NCI-H526 (cell line): ENCODE results near the gene MPP4.

Experiments used
- DNase-seq, 2 experiments: peaks; one replicate each; lab custom pipeline; 2025; lab: John Stamatoyannopoulos, UW

Gene MPP4, protein sequence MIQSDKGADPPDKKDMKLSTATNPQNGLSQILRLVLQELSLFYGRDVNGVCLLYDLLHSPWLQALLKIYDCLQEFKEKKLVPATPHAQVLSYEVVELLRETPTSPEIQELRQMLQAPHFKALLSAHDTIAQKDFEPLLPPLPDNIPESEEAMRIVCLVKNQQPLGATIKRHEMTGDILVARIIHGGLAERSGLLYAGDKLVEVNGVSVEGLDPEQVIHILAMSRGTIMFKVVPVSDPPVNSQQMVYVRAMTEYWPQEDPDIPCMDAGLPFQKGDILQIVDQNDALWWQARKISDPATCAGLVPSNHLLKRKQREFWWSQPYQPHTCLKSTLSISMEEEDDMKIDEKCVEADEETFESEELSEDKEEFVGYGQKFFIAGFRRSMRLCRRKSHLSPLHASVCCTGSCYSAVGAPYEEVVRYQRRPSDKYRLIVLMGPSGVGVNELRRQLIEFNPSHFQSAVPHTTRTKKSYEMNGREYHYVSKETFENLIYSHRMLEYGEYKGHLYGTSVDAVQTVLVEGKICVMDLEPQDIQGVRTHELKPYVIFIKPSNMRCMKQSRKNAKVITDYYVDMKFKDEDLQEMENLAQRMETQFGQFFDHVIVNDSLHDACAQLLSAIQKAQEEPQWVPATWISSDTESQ

GRCh38 chr2:201698588-201699226 is at the start of gene MPP4:
TSS of gene MPP4 (minus strand) at chr2:201698644. CDS start at chr2:201693954, 4,690 bp downstream.
- no peak for DNase-seq

DNA sequence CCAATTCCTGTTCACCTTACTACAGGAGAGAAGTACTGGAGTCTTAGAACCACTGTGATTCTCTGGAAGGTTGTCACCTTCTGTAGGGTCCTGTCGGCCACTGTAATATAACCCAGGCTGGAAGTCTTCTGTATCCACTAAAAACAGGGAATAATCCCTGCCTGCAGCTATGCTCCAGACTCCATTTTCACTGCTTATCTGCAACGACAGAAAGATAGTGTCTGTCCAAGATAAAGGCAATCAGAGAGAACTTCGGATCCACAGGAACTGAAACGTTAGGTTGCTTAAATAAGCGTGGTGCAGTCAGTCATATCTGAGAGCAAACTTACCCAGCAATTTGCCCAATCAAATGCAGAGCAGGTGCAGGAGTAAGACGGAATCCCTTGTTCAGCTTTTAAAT is 48.1 kb upstream of the MPP4 start:
- DNase-seq: no peak

GRCh38 chr2:201735486-201735885 is 37.0 kb upstream of the MPP4 start:
- DNase-seq: no peak

GRCh38 chr2:201734111-201734510 is 35.7 kb upstream of the MPP4 start:
- no peak for DNase-seq

GRCh38 chr2:201733544-201733943 is 35.1 kb upstream of the MPP4 start:
- no peak for DNase-seq

- DNase-seq: peak; percentile 73 to 81
Measured at GRCh38 chr2:201730651-201731285, 32.3 kb upstream of the MPP4 start.

DNA sequence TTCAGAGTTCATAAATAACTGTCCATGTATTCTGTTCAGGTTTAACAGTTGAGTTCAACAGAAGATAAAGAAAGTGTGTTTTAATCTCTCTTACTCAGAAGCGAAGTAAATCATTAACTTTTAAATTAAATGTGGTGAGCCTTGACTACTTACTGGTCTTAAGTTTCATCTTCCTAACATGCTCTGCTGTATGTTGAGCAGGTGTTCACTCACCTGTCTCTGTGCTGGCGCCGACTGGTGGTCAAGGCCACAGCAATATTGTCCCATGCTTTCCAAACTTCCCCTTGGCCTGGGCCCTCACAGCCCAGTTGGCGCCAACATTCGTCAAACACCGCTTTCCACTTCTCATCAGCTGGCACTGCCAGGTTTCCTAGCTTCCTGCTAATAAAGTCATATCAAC is 17.0 kb upstream of the MPP4 start:
- DNase-seq: peak; percentile 67 to 79

DNA sequence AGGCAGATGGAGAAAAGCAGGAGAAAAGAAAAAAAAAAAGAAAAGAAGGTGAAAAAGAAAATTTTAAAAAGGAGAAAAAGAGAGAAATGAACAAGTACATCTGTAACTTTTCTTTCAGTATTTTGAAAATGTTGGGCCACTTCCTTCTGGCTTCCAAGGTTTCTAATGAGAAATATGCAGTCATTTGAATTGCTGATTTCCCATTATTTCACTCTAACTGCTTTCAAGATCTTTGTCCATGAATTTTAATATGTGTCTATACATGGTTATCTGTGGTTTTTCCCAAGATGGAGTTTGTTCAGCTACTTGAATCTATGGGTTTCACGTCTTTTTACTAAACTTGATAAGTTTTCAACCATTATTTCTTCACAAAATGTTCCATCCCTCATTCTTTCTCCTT is 14.3 kb upstream of the MPP4 start:
- no peak for DNase-seq

DNA sequence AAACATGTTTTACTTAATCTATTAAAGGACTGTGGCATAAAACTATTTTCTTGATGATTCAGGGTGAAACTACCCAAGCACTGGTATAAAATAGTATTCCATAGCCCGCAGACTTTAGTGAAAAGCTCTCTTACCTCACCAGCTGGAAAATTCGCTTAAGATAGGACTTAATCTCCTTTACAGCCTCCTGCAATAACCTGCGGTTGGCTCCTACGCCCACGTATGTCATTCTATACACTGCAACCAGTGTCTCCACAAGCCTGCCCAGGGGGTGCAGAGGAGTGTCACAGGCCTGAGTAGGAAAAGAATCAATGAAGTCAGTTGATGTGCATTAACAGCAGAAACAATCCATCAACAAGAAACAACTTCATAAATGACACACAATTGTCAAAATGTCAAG is 11.3 kb upstream of the MPP4 start:
- DNase-seq: no peak

- DNase-seq: no peak
Measured at GRCh38 chr2:201709049-201709448, 10.6 kb upstream of the MPP4 start.

DNA sequence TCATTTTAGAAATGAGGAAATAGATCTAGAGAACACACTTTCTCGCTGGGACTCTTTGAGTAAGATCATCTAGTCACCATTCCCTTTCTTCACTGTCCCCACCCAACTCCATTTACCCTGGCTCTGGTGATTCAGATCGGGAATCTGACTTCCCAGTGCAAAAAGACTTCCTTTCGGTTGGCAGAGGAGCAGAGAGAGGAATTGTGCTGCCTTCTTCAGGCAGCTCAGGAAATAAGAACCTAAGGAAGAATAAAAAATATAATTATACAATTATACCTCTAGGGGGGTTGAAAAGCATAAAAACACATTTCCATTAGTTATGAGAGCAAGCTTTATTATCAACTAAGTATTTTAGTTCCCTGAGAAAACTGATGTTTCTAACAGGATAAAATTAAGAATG is 9.3 kb upstream of the MPP4 start:
- no peak for DNase-seq

DNA sequence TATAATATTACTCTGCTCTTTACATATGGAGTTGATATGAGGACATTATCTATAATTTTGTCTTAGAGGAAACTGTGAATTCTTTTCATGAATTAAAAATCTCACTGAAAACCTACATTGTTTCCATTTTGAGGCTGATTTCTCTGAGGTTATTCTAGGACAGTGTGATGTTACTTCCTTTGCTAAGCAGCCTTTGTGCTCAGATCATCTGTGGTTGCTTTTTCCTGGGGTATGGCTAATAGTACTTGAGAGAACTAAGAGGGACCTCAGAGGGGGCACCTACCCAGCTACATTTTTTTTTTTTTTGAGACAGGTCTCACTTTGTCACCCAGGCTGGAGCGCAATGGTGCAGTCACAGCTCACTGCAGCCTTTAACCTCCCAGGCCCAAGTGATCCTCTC is 8.7 kb upstream of the MPP4 start:
- no peak for DNase-seq

GRCh38 chr2:201704536-201704935 is 6.1 kb upstream of the MPP4 start:
- DNase-seq: no peak

DNA sequence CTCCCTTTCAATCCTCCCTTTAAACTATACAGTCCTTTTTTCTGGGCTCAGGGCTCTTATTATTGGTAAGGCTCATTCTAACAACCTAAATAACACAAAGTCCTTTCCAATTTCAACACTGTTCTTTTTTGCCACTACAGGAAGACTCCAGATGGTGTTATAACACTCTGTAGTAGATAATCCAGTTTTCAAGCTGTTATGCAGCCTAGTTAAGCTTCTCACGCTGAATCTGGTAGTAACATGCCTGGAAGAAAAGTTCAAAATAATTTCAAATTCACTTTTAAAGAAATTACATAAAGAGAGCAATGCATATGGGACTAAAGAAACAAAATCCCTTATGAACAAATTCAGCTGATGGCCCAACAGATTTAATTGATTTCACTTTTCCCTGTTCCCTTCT is 3.2 kb upstream of the MPP4 start:
- DNase-seq: no peak

GRCh38 chr2:201699416-201699815 is 972 bp upstream of the MPP4 start:
- DNase-seq: no peak

DNA sequence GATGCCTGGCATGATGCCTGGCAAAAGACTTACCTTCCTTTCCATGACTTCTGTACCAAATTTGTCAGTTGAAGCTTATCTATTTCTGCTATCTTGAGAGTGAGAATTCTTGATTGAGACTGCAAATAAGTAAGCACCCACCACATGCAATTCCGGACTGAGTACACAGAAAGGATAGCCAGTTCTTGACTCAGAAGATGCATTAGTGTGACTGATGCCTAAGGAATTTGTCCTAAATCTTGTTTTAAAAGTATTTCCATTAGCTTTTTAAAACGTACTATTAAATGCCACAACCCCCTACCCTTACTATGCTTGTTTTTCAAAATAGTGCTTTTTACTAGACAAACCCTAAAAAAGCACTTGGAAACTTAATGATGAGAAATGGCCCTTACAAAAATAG is 545 bp downstream of the MPP4 start:
- DNase-seq: no peak

GRCh38 chr2:201696151-201696659 is 2.2 kb downstream of the MPP4 start:
- DNase-seq: no peak

GRCh38 chr2:201685156-201685555 is 13.3 kb downstream of the MPP4 start:
- no peak for DNase-seq

GRCh38 chr2:201680743-201681142 is 17.7 kb downstream of the MPP4 start:
- peak in 1 of 2 experiments; percentile 37 for DNase-seq

GRCh38 chr2:201678401-201678800 is 20.0 kb downstream of the MPP4 start:
- no peak for DNase-seq

GRCh38 chr2:201675454-201675853 is 23.0 kb downstream of the MPP4 start:
- no peak for DNase-seq

- DNase-seq: peak in 1 of 2 experiments; percentile 9
Measured at GRCh38 chr2:201674794-201675193, 23.6 kb downstream of the MPP4 start.
